H9 (cell line): ENCODE measurements around the gene SIVA1. TPM values are rescaled to one million over a fixed set of nuclear protein-coding genes. Genes with fewer than 3 reads are reported as not detected.
A peak's percentile ranks its signal among the peaks of the same experiment; 100 is the strongest.

ENCODE experiments used
- DNase-seq: peaks from one replicate; pipeline ENCODE4 v3.0.0-alpha.2; 2017
- H2AFZ ChIP-seq: one replicate; pipeline ENCODE4 v1.6.1; 2013; ENCODE audit warnings: mild to moderate bottlenecking, low read length, control low read depth, moderate library complexity
- H2AK5ac ChIP-seq: 2 replicates; pipeline ENCODE4 v1.6.1; 2013; ENCODE audit warnings: low read length, control low read depth, mixed read lengths; ENCODE audit not compliant: insufficient read length
- H2BK120ac ChIP-seq: one replicate; pipeline ENCODE4 v1.6.1; 2013; ENCODE audit warnings: low read depth, mild to moderate bottlenecking, low read length, control low read depth, inconsistent platforms; ENCODE audit not compliant: poor library complexity, severe bottlenecking
- H2BK12ac ChIP-seq: 2 replicates; pipeline ENCODE4 v1.6.1; 2013; ENCODE audit warnings: low read length, control low read depth, mixed read lengths, low read depth; ENCODE audit not compliant: insufficient read length
- H2BK15ac ChIP-seq: 2 replicates; pipeline ENCODE4 v1.6.1; 2013; ENCODE audit warnings: low read depth, low read length, control low read depth
- H2BK20ac ChIP-seq: one replicate; pipeline ENCODE4 v1.6.1; 2013; ENCODE audit warnings: low read depth, mild to moderate bottlenecking, low read length, control low read depth, inconsistent platforms; ENCODE audit not compliant: poor library complexity, severe bottlenecking
- H2BK5ac ChIP-seq: 2 replicates; pipeline ENCODE4 v1.6.1; 2013; ENCODE audit warnings: low read length, control low read depth, mixed read lengths; ENCODE audit not compliant: insufficient read length
- H3K14ac ChIP-seq: 2 replicates; pipeline ENCODE4 v1.6.1; 2013; ENCODE audit warnings: low read length, control low read depth; ENCODE audit not compliant: insufficient read depth
- H3K18ac ChIP-seq: 2 replicates; pipeline ENCODE4 v1.6.1; 2013; ENCODE audit warnings: low read depth, mild to moderate bottlenecking, mixed read lengths, low read length, control low read depth; ENCODE audit not compliant: insufficient read length
- H3K23ac ChIP-seq: 2 replicates; pipeline ENCODE4 v1.6.1; 2013; ENCODE audit warnings: low read length, control low read depth, mixed read lengths, low read depth; ENCODE audit not compliant: insufficient read length
- H3K23me2 ChIP-seq: 2 replicates; pipeline ENCODE4 v1.6.1; 2013; ENCODE audit warnings: low read depth, mild to moderate bottlenecking, mixed read lengths, low read length, control low read depth; ENCODE audit not compliant: insufficient read length, poor library complexity, severe bottlenecking
- H3K27ac ChIP-seq: 2 replicates; pipeline ENCODE4 v1.5.1; 2013; ENCODE audit warnings: low read length, control low read depth, mixed read lengths, low read depth; ENCODE audit not compliant: insufficient read length
- H3K27me3 ChIP-seq: 2 replicates; pipeline ENCODE4 v1.6.1; 2013; ENCODE audit warnings: low read length, control low read depth, inconsistent platforms; ENCODE audit not compliant: insufficient read depth
- H3K4ac ChIP-seq: 2 replicates; pipeline ENCODE4 v1.6.1; 2013; ENCODE audit warnings: low read depth, mild to moderate bottlenecking, control low read depth, inconsistent platforms, low read length, moderate library complexity
- H3K4me1 ChIP-seq: 2 replicates; pipeline ENCODE4 v1.6.1; 2013; ENCODE audit warnings: low read length, control low read depth, inconsistent platforms; ENCODE audit not compliant: insufficient read depth
- H3K4me2 ChIP-seq: 2 replicates; pipeline ENCODE4 v1.6.1; 2013; ENCODE audit warnings: low read length, control low read depth, mixed read lengths; ENCODE audit not compliant: insufficient read length, insufficient read depth
- H3K56ac ChIP-seq: 2 replicates; pipeline ENCODE4 v1.6.1; 2013; ENCODE audit warnings: low read depth, mild to moderate bottlenecking, mixed read lengths, low read length, control low read depth; ENCODE audit not compliant: insufficient read length
- H3K79me1 ChIP-seq: 2 replicates; pipeline ENCODE4 v1.6.1; 2013; ENCODE audit warnings: low read depth, mild to moderate bottlenecking, moderate library complexity, low read length, control low read depth, inconsistent platforms; ENCODE audit not compliant: insufficient read depth, poor library complexity, severe bottlenecking
- H3K79me2 ChIP-seq: 2 replicates; pipeline ENCODE4 v1.6.1; 2013; ENCODE audit warnings: low read length, control low read depth, inconsistent platforms; ENCODE audit not compliant: insufficient read depth
- H3K9ac ChIP-seq: 2 replicates; pipeline ENCODE4 v1.6.1; 2013; ENCODE audit warnings: low read length, control low read depth, mixed read lengths; ENCODE audit not compliant: insufficient read length; ENCODE audit errors: extremely low read depth
- H3K9me3 ChIP-seq: one replicate; pipeline ENCODE4 v1.6.1; 2013; ENCODE audit warnings: low read depth, low read length, inconsistent platforms; ENCODE audit not compliant: control insufficient read depth
- H3T11ph ChIP-seq: one replicate; pipeline ENCODE4 v1.6.1; 2013; ENCODE audit warnings: mild to moderate bottlenecking, low read length, control low read depth, inconsistent platforms
- H4K20me1 ChIP-seq: one replicate; pipeline ENCODE4 v1.6.1; 2013; ENCODE audit not compliant: control insufficient read depth, insufficient read length, insufficient read depth
- H4K5ac ChIP-seq: 2 replicates; pipeline ENCODE4 v1.6.1; 2013; ENCODE audit warnings: low read depth, mild to moderate bottlenecking, mixed read lengths, low read length, control low read depth; ENCODE audit not compliant: insufficient read length
- H4K8ac ChIP-seq: replicated peaks from 2 replicates; pipeline ENCODE4 v1.6.1; 2013; ENCODE audit warnings: low read length, control low read depth, mixed read lengths, low read depth; ENCODE audit not compliant: insufficient read length
- H4K91ac ChIP-seq: 2 replicates; pipeline ENCODE4 v1.6.1; 2013; ENCODE audit warnings: low read depth, mild to moderate bottlenecking, moderate library complexity, mixed read lengths, low read length, control low read depth; ENCODE audit not compliant: insufficient read length
- H3K27ac Mint-ChIP-seq, 3 experiments: 2 replicates in 2 of 3; 3 replicates in 1 of 3; pipeline ENCODE4 v1.8.0; 2020 to 2021; ENCODE audit warnings: mixed read lengths in 3 of 3, mild to moderate bottlenecking in 1 of 3, moderate library complexity in 1 of 3
- H3K27me3 Mint-ChIP-seq: 2 replicates; pipeline ENCODE4 v1.8.0; 2021; ENCODE audit warnings: low read depth, mild to moderate bottlenecking, moderate library complexity, mixed read lengths
- H3K36me3 Mint-ChIP-seq, 3 experiments: 2 replicates in 2 of 3; 3 replicates in 1 of 3; pipeline ENCODE4 v1.8.0; 2020 to 2021; ENCODE audit warnings: low read depth in 3 of 3, mixed read lengths in 3 of 3; ENCODE audit not compliant: insufficient read depth in 1 of 3
- H3K4me1 Mint-ChIP-seq, 2 experiments: 2 replicates each; pipeline ENCODE4 v1.8.0; 2020; ENCODE audit warnings: mixed read lengths in 2 of 2
- H3K4me3 Mint-ChIP-seq, 2 experiments: 2 replicates in 1 of 2; 3 replicates in 1 of 2; pipeline ENCODE4 v1.8.0; 2020 to 2021; ENCODE audit warnings: mild to moderate bottlenecking in 2 of 2, mixed read lengths in 2 of 2, moderate library complexity in 1 of 2
- H3K9me3 Mint-ChIP-seq, 2 experiments: 2 replicates in 1 of 2; 3 replicates in 1 of 2; pipeline ENCODE4 v1.8.0; 2020; ENCODE audit warnings: mild to moderate bottlenecking in 2 of 2, mixed read lengths in 2 of 2, moderate library complexity in 1 of 2
- CTCF ChIP-seq: fragments of 200-600 bp; sonication (generic); conservative IDR thresholded peaks from 3 replicates; pipeline ENCODE4 v1.8.0; 2021; ENCODE audit warnings: antibody characterized with exemption, mild to moderate bottlenecking
- WGBS: extraction: QIAGEN DNeasy Blood & Tissue Kit; methylation state at CpG from one replicate; pipeline ENCODE4 v1.1.7; 2013; ENCODE audit warnings: missing lambda C conversion rate, low lambda C conversion rate, mixed read lengths; ENCODE audit not compliant: insufficient read length; ENCODE audit errors: extremely low coverage; 5-methylcytosine and 5-hydroxymethylcytosine counted together
- total RNA-seq: library from RNA; stranded (reverse); gene quantifications from 2 replicates; pipeline ENCODE4 v1.2.1, GENCODE V29; 2021

Gene SIVA1
- total RNA-seq, 1 experiment from 2014 or later, result 125 TPM

GRCh38 chr14:104766256-104766862 lies 13.4 kb downstream of the SIVA1 start:
- Histone ChIP-seq H3K9me3 (no peaks in the 10 kb centered on the region), H3K4ac (no peak overlapping the region), H2BK15ac (no peak overlapping the region), H3K9ac (no peak overlapping the region), H4K5ac (no peak overlapping the region), H3K79me1 (no peaks in the 10 kb centered on the region), H3K23me2 (peaks cover 2% of the 10 kb centered on the region), H2BK5ac (no peak overlapping the region), H2BK12ac (no peak overlapping the region), H3K79me2 (no peaks in the 10 kb centered on the region; the same call in 1 of the 2 replicates), H3K27me3 (no peaks in the 10 kb centered on the region), H3K14ac (no peak overlapping the region), H2AFZ (no peak overlapping the region), H3K27ac (no peak overlapping the region), H4K91ac (no peak overlapping the region), H2BK120ac (no peak overlapping the region), H3K18ac (no peak overlapping the region), H3K4me1 (no peaks in the 10 kb centered on the region), H3K56ac (no peak overlapping the region), H4K20me1 (no peaks in the 10 kb centered on the region), H3K23ac (no peak overlapping the region), H2AK5ac (no peak overlapping the region), H3K4me2 (no peak overlapping the region), H4K8ac (no peak overlapping the region), H2BK20ac (no peak overlapping the region), H3T11ph (no peak overlapping the region)
- TF ChIP-seq CTCF, result no peak
- peaks cover 17 to 21% of the 10 kb centered on the region in 2 experiments for H3K4me1 Mint-ChIP-seq
- H3K36me3 Mint-ChIP-seq, result peaks cover 22 to 47% (median 43%) of the 10 kb centered on the region in 3 experiments
- no CpG with 5 or more reads among the region's 4 CpGs for WGBS
- no peak for DNase-seq
- H3K4me3 Mint-ChIP-seq, result peak overlapping the region in 1 of 2 experiments; percentile 34; a peak in 4 of 5 replicates
- peak overlapping the region in 1 of 3 experiments; percentile 80; a peak in 1 of 7 replicates for H3K27ac Mint-ChIP-seq
- H3K27me3 Mint-ChIP-seq, result no peaks in the 10 kb centered on the region; the same call in 1 of the 2 replicates
- peaks cover 10 to 12% of the 10 kb centered on the region in 2 experiments for H3K9me3 Mint-ChIP-seq
